RKO (cell line): ENCODE results near the gene GABPA.
"Not testable (repeated sequence)": the region's sequence is repeated elsewhere in the genome, so short reads cannot be mapped to it uniquely, and the experiment has no call there.

Experiments
- DNase-seq: peaks from one replicate; pipeline ENCODE4 v3.0.0-alpha.2; 2016; ENCODE audit warnings: low spot score

The GABPA gene

DNA sequence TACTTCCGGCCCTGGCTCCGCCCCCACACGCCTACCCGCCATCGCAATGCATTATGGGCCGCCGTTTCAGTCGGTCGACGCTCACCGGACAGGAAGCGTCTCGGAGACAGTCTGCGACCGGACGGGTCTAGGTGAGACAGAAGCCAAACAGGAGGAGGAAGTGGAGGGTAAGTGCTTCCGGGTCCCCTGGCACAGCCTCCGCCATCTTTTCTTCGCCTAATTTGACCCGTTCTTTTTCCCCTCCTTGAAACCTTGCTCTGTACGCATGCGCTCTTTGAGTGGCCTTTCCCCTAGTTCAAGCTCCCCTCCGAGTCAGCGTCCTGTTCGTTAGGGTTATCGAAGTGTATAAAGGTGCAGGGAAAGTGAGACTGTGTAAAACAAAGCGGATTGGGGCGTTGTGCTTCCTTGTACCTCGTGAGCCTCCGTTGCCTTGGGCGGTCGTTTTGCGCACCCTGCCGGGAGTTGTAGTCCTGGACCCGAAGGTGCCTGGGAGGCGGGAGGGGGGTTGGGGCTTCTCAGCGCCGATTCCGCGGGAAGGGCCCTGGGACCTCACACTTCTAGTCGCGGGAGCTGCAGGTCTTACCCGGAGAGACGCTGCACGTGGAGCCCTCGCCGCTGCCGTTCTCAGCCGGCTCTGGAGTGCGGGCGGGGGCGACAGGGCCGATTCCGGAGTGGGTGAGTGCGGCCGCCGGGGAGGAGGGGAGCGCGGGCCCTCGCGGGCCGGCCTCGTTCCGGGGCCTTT lies at the start of gene GABPA, which contains the start of gene ATP5PF:
GABPA (plus strand) TSS at position 69 of the 742 bp plus-strand sequence. CDS start 6,627 bp downstream, outside the sequence.
ATP5PF (minus strand) TSS at position 1 of the 742 bp plus-strand sequence. CDS start 5,110 bp downstream, outside the sequence.
- DNase-seq = peak; percentile 98

DNA sequence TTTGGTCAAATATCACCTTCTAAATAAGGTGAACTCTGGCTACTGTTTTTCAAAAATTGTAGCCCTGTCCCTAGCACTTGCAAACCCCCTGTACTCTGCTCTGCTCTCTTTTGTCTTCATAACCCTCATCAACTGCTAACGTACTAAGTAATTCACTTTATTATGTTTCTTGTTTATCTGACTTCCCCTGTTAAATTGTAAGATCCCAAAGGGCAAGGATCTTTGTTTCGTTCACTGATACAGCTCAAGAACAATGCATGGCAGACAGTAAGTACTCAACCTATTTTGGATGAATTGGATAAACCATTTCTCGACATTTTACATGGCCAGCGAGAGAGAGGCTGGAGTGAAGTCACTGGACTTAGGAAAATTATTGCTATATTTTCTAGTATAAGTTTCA lies 47.0 kb upstream of the GABPA start:
- DNase-seq = no peak

- DNase-seq = no peak
Observed at GRCh38 chr21:25688275-25689155, 46.3 kb upstream of the GABPA start.

DNA sequence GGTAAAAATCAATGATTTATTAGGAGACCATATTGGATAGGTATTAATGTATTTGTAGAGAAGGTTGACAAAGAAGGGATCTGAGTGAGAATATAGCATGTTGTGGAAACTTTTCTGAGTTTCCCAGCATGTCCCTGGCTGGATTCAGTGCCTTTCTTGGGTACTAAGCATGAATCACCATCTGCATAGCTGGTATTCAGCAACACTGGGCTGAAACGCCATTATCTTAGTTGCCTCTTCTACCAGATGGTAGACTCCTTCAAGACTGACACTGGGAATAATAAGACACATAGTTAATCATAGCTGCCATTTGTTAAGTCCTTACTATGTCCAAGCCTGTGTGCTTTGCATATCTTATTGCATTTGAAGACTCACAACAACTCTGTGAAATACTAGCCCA lies 45.5 kb upstream of the GABPA start:
- DNase-seq = peak; percentile 4

DNA sequence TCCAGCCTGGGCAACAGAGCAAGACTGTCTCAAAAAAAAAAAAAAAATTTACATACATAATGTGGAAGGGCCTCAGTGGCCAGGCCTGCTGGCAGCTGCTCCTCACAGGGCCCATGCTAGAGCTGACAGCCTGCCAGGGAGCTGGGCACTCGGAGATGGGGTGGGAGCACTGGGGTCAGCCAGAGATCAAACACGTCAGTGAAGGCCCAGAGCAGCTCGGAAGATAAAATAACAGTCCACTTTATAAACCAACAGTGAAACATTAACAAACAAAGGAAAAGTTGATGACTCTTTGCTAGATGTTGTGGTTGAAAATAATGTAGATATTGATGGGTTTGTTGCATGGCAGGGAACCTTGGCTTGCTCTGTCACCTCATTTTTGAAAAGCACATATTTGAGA lies 42.8 kb upstream of the GABPA start:
- DNase-seq = no peak

- not testable (repeated sequence) for DNase-seq
Observed at GRCh38 chr21:25695461-25695860, 39.3 kb upstream of the GABPA start.

DNA sequence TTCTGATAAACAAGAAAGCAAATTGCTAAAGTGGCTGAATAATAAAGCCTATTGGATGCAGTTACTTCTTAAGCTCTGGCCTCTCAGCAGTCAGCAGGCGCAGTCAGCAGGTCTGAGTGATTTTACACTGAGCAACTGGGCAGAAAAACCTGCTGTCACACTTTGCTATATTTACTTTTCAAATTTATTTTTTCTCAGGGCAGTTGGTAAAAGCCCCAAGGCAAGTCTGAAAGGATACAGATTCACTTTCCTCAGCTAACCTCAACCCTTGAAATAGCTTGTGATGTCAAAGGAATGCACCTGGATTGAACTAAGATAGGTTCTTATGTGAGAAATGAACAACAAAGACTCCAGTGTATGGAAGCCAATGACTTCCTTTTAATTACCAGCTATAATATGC lies 34.0 kb upstream of the GABPA start:
- DNase-seq = no peak

DNA sequence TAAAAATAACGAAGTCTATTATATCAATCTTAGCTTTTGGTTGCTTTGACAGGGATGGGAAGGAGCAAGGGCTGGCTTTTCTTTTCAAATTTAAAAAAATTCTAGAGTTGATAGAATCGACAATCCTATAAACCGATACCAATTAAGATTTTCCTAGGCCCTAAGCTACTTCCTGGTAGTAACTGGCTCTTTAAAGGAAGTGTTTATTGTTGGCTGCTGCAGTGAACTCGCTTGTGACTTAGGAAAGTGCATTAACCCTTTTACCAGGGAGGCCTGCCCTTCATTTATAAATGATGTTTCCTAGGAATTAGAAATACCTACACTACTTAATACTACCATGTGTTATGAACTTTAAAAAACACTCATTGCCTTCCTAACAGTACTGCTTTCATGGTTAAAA lies 33.2 kb upstream of the GABPA start:
- no peak for DNase-seq

- DNase-seq = peak; percentile 66
Observed at GRCh38 chr21:25708467-25709065, 26.2 kb upstream of the GABPA start.

GRCh38 chr21:25709684-25710265 lies 25.0 kb upstream of the GABPA start:
- DNase-seq = no peak

GRCh38 chr21:25710550-25710949 lies 24.2 kb upstream of the GABPA start:
- no peak for DNase-seq

- not testable (repeated sequence) for DNase-seq
Observed at GRCh38 chr21:25714066-25714465, 20.7 kb upstream of the GABPA start.

DNA sequence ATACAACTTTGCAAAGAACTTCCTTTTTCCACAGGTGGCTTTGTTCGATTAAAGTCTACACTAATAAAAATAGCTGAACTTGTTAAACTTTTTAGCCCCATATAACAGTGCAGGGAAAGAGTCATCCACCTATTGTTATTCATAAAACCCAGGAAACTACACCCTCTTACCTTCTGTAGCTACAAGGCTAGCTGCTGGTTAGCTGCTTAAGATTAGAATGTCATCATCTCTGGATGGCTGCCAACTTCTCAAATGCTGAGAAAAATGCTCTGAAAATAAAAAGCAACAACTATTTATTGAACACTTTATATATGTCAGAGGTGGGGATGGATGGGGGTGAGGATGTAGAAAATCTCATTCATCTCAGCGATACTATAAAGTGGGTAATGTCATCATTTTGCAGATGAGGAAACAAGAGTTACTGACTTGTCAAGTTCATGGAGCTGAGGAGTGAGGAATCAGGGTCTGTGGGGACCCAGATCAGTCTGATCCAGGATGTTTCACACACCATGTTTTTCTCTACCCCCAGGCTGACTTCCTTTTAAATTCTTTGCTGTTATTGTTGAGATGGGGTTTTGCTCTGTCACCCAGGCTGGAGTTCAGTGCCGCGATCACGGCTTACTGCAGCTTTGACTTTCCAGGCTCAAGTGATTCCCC lies 17.2 kb upstream of the GABPA start:
- DNase-seq = no peak

GRCh38 chr21:25721987-25722386 lies 12.8 kb upstream of the GABPA start:
- no peak for DNase-seq

- no peak for DNase-seq
Observed at GRCh38 chr21:25722631-25723030, 12.1 kb upstream of the GABPA start.

- DNase-seq = no peak
Observed at GRCh38 chr21:25732091-25732760, 2.5 kb upstream of the GABPA start.

- peak; percentile 81 for DNase-seq
Observed at GRCh38 chr21:25733859-25734653, 716 bp upstream of the GABPA start.

DNA sequence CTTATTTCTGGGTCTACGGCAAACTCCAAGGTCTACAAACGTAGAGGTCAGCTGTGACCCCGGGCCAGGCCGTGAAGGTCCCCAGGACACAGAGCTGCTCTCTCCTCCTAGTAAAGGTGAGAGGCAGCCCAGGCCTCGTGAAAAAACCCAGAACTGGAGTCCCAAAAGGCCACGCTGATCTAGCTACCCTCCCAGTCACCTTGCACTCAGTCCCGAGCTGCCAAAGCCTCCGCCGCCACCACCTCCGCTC lies 193 bp upstream of the GABPA start:
- DNase-seq = no peak

GRCh38 chr21:25735646-25736597 lies 1.1 kb downstream of the GABPA start:
- peak; percentile 87 for DNase-seq
